GM19438 (cell line): Measurements from ENCODE around the gene ABCG1.

ENCODE experiments used
- ATAC-seq: cut with Tn5 transposase; IDR thresholded peaks from one replicate; pipeline ENCODE4 v1.9.1; 2021; ENCODE audit warnings: low read depth; ENCODE audit not compliant: unreplicated experiment

The ABCG1 gene

DNA sequence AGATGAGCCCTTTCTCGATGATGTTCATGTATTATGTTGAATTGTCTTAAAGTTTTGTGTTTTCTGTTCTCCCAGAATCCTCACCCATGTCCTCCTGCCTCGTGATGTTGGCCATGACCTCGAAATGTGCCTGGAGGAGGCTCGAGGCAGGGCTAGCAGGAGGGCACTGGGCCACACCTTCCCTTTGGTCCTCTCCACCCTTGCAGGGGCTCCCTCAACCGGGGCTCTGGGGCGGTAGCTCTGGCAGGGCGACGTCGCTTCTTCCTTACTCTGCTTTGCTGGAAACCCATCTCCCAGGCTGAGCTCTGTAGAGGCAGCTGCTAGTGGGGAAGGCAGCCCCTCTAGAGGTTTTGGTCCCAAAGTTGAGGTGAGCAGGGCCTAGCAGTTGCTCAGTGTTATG is 82.0 kb downstream of the ABCG1 start:
- ATAC-seq: no peak

DNA sequence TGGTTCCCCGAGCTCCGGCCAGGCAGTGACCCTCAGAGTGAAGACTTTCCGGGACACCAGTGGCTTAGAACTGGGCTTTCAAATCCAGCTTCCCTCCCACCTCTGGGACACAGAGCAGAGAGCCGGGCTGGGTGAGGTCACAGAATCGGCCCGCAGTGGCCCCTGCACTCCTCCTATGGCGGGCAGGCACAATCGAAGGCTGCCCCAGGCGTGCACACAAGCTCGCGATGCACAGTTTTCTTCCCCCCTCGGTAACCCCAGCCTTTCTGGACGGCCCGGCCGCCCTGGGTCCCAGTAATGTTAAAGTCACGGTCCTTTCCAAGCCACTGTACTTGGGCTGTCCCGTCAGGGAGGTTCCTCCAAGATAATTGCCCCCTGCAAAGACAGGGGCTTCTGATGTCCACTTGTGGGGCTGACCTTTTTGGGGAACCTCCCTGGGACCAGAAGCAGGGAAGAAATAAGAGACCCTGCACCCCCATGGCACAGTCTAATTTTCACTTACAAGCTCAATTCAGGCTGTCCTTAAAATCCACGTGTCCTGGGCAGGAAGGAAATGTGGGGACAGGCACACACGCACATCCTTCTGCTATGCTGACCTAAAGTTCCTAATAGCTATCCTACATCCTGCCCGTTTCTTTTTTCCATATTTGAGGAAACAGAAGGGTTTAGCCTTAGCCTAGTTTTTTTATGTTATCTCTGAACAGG is 82.6 kb downstream of the ABCG1 start:
- ATAC-seq: no peak

DNA sequence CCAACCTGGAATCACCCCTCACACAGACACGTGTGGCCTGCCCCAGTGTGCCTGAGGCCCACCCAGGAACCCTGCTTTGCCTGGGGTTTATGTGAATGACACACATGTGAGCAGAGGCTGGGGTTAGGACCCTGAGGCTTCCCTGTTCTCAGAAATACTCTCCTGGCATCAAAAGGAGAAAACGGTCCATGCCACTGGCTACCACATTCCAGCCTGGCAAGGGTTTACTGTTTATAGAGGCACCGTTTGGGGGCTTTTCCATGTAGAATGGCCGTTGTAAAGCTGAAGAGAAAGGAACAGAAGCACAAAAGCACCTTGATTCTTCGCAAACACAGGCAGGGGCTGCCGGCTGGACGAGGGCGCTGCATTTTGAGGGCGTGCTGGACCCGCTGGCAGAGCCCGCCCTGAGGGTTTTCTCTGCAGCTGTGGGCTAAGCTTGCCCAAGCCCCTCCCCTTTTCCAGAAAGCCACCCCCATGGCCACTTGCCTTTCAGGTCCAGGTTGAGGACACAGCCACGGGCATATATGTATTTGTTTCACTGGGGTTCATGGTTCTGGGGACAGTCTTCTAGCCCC is 83.2 kb downstream of the ABCG1 start:
- ATAC-seq: no peak

DNA sequence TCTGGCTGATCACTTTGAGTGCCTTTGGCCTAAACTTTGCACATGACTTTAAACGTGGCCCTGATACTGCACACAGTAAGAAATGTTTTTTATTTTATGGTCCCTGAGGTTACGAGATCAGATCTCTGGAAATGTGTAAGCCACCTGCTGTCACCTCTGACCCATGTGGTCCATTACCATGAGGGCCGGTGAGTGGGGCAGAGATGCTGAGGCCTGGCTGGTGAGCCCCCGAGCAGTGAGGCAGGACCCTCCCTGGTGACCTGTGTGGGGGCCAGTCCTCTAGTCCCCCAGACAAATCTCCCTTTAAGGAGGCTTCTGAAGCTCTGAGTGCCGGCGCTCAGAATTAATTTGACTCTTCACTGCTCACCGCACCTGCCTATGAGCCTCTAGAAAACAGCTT is 83.9 kb downstream of the ABCG1 start:
- ATAC-seq: no peak

DNA sequence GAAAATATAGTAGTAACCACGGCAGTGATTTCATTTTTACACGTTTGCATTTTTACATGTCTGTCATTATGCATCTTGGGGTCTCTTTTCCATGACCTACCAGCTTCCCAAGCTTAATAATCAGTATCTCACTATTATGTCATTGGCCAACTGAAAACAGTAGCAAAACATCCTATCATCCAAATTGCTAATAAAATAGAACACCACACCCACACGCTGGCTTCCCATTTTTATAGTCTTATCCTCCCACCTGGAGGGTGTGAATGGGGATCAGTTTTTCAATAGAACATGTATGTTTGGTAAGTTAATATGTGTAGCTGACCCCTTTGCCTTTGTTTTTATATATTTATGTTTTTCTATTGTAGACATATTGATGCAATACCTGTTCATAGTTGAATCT is 84.5 kb downstream of the ABCG1 start:
- no peak for ATAC-seq

DNA sequence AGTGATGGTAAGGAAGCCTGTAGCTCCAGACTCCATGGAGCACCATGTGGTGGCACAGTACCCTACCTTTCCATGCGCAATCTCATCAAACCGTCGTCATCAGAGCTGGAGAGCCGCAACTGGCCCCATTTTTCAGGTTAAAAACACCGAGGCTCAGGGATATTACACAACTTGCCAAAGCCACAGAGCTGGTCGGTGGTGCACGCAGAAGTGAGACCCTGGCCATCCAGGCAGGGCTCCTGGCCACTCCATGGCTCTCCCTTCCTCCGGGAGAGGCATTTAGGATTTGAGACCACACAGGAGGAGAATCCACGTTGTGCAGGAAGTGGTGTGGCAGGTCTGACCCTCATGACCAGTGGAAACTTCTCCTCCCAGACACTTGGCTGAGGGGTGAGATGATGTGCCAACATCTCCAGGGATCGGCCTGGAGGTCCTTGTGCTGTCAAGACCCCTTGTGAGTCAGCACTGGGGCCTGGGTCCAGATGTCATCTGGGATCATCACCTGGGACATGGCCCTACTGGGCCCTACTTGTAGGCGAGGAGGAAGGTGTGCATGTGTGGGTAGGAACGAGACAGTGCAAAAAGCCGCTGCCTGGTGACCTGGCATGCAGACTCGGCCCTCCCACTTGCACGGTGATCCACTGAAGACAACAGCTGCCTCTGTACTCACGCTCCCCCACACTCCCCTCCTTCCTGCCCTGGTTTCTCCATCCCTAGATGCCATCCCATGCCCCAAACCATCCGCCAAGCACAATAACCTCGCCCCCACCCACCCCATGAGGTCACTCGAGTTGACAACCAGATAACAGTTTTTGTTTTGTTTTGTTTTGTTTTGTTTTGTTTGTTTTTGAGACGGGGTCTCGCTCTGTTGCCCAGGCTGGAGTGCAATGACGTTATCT is 85.9 kb downstream of the ABCG1 start:
- no peak for ATAC-seq

DNA sequence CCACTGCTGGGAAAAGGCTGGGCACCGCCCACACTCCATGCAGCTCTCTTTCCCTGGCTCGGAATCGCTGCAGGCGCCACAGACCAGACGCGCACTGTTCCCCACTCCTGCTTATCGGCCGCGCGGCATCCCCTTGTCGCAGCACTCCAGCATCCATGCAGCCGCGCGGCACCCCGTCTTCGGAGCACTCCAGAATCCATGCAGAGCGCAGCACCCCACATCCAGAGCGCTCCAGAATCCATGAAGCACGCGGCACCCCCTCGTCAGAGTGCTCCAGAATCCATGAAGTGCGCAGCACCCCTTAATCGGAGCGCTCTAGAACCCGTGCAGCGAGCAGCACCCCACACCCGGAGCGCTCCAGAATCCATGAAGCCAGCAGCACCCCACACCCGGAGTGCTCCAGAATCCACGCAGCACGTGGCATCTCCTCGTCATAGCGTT is 86.8 kb downstream of the ABCG1 start:
- ATAC-seq: no peak

DNA sequence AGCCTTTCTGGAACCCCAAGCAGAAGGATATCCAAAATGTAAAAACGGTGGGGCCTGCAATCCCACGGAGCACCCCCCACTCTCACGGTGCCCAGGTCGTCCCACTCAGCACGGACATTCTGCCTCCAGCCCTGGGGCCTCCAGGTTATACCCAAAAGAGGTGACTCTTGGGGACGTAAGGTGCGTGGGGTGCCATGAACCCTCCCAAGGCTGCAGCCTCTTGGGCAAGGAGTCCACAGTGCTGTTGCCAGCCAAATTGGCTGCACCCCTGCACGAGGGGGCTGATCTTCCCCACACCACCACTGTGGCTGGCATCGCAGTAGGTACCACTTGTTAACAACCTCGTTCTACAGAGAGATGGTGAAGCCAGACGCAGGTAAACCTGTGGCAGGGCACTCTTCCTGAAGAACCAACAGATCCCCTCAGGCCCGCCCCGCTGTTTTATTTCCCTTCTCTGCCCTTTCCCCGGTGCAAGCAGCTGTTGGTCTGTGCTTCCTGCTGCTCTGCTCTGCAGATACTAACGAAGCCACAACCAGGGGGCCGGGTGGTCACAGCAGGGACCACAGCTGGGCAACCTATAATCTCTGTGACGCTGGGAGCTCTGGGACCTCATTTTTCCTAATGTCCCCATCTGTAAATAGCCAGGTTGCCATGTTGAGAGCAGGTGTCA is 87.6 kb downstream of the ABCG1 start:
- ATAC-seq: no peak

DNA sequence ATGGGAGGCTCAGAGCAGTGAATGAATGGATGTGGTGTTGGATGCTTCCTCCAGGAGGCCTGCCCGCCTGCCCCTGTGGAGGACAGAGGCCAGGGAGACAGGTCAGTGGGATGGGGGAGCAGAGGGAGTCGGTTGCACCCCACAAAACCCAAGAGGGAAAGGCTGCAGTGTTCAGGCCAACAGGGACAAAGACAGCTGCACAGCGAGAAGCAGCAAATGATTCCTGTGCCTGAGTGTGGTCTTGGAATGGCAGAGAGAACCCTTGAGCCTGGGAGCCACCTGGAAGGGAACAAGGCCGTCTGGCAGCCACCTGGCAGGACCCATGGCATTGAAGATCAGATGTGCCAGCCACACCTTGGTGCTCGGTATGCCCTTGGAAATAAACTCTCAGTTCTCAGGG is 88.2 kb downstream of the ABCG1 start:
- no peak for ATAC-seq

DNA sequence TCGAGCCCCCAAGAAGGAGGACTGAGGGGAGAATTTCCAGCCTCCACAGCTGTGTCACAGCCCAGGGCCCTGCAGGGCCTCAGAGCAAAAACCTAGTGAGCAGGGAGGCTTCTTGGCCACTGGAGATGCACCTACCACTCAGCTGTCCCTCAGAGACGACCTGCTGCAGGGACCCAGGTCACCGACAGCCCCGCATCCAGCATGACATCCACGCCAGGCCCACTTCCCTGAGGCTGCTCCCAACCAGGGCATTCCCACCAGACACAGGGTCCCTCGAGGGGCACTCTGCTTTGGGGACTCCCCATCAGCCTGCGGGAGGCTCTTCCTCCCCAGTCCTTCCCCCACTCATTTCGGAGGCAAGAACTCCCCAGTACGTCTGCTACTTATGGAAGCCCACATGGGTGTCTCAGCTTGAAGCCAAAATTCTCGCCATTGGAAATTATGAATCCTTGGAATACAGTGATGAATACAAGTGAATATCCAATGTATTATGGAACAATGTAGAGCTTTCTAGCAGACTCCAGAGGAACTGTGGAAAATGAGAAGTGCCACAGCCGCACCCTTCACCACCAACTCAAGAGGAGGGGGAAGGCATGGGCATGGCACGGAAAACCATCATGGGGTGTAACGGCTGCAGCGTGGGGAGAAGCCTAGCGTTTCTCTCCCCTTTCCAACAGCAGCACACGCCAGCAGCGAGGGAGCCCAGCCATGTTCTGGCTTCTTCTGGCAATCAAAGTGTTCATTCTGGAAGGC is 89.4 kb downstream of the ABCG1 start:
- ATAC-seq: no peak

DNA sequence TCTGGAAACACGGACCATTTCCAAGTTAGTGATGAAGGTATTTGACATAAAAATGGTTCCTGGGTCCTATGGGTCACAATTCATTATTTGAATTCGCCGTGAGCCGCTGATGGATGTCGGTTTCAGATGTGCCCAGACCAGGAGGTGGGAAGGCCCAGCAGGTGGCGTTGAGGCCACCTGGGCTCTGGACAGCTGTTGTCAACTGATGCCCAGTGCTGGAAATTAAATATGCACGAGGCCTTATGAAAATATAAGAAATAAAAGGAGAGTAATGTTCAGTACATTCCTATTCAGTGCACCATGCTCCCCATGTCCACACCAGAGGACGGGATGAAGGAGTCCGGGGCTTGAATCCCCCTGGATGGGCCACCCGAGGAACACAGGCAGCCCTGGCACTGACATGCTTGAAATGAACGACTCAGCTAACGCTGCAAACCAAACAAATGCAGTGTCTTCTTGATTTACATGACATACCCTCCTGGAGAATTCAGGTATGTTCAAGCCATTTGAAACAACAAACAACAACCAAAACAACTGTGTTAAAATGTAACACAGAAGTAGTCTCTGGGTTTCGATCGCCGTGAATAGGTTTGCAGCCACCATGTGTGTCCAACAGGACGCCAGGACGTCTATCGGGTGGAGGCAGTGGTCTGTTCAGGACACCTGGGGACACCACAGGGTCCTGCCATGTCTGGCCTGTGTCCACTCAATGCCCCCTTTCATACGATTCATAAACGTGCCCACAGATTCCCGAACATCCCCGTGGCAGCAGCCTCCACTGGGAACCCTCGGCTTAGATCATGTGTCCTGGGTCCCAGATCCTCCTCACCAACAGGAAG is 90.2 kb downstream of the ABCG1 start:
- no peak for ATAC-seq

DNA sequence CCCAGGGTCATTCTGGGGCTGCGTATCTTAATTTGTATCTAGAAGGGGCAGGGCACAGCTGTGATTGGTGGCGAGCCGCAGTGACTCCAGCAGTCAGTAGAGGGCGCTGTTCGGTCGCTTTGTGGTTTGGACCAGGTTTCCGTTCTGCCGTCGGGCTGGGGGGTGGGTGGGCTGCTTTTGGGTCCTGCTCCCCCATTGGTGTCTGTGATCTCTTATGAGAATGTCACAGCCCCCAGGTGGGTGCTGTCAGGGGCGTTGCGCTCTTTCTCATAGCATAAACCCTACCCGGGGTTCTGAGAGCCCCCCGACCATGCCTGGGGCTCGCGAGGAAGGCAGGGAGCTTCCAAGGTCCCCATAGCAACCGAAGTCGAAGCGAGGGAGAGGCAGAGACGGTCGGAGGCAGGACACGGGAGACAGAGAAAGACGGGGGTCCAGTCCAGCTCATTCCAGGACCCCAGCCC is 90.8 kb downstream of the ABCG1 start:
- ATAC-seq: no peak

DNA sequence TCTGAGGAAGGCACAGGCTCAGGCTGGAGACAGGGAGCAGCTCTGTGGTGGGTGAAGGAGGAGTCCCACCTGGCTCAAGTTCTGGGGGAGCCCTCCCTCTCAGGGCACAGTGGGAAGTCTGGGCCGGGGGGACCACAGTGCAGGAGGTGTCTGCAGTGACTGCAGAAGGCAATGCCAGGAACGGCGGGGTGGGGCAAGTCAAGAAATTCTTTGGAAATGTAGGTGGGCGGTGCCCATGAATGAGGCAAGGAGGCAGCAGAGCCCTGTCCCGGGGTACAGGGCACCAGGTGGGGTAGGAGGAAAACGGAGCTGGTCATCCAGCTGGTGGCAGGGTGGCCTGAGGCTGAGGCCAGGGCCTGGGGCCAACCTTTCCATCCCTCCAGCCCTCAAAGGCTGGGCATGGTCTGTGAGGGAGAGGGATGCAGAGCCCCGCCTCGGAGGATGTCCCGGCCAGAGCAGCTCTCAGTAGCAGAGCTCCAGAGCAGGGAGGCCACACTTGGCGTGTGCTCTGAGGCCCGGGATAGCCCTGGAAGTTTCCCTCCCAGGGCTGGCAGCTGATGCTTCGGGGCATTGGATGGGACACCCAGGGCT is 91.6 kb downstream of the ABCG1 start:
- ATAC-seq: no peak

DNA sequence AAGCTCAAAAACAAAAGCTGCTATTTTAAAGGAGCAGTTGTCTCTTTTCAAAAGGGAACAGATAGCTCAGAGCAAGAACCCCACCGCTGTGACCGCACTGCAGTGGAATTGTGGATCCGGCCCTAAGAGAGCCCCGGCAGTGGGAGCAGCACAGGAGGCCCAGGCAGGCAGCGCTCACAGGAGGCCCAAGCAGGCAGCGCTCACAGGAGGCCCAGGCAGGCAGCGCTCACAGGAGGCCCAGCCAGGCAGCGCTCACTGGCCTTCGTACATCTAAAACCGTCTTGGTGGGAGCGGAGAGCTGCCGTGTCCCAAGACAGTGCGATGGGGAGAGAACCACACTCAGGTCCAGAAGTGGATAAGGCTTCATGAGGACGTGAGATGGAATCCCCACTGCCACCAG is 92.2 kb downstream of the ABCG1 start:
- ATAC-seq: no peak

DNA sequence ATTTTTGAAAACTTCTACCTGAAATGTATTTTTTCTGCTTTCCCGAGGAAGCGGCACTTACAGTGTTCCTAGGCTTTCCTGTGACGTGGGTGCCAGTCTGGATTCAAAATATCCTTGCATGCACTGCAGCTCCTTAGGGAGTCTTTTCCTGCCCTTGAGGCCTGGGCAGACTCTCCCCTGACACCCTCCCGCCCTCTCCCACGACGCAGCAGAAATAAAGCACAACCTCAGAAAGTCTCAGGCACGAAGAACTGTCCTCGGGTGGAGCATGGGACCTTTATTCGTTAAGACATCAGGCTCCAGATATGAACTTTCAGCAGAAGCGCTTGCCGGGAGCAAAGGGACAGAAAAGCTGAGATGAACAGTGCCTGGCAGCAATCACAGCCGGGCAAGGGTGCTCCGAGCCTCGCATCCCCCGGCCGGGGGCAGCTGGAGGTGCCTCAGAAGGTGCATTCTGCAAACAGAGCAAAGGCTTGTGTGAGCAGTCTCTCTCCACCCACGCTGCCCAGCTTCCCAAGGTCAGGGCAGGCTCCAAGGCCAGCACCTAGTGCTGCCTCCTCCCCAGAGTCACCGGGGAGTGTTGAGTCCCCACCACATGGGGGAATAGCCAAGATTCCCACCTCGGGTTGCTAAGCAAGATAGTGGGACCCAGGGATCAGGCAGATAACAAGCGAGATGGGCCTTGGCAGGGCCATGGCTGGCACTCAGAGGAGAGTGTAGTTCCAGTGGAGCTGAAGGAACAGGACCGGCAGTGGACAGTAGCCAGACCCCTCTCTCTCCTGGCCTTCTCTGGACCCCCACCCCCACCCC is 93.1 kb downstream of the ABCG1 start:
- ATAC-seq: no peak

DNA sequence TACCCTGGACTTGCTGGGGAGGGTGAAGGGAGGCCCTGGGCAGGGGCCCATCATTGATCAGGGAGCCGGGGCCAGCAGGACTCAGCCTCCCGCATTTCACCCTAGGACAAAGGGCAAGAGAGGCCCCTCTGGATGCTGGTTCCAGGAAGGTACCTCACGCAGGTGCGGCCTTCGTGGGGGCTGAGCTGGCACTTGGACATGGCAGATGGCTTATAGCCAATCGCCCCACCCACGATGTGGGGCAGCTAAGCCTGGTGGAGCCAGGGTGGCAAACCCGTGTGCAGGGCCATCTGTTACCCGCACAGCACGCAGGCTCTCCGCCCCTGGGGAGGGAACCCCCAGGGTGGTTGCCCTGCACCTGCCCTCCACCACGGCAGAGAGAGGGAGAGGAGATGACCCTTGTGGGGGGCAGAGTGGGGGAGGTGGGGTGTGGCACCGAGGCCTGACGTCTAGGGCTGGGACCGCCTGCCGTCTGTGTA is 93.7 kb downstream of the ABCG1 start:
- ATAC-seq: no peak

DNA sequence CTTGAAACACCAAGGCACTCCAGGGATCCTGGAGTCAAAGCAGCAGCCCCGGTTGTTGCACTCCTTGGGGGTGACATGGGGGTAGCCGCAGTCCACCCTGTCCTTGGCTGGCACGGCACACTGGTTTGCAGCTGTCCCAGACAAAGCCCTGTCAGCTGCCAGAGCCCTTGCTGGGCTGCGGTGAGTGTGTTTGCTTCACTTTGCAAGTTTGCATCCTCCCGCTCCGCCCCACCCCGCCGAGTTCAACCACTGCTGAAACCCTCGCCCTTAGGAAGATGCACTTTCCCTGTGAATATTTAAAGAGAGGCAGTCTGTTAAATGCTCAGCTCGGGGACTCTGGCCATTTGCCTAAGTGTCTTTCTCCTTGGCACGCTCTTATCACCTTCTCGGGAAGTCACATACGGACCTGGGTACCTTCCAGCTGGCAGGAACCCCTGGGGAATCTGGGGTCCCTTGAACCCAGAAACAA is 94.6 kb downstream of the ABCG1 start:
- ATAC-seq: no peak
